HG02938 (cell line): Measurements from ENCODE around the gene OR4D11.
"Not testable (repeated sequence)": the region's sequence is repeated elsewhere in the genome, so short reads cannot be mapped to it uniquely, and the experiment has no call there.

Experiments used
- ATAC-seq: cut with Tn5 transposase; IDR thresholded peaks from one replicate; pipeline ENCODE4 v1.9.1; 2021; ENCODE audit warnings: mild to moderate bottlenecking, moderate library complexity; ENCODE audit not compliant: unreplicated experiment

Gene OR4D11

DNA sequence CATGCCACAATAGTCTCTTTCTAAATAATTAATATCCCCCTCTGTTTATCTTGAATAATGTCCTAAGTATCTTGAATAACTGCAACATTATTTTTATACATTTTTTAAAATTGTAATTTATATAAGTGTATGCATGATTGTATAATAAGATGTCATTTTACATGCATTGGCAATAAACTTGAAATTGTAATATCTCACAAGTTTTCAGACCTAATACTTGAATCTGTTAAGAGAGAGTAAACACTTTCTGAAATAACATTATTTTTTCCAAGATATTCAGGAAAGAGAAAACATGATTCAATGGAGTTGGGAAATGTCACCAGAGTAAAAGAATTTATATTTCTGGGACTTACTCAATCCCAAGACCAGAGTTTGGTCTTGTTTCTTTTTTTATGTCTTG lies at the start of gene OR4D11:
Gene OR4D11 (plus strand): TSS at position 301 of the 400 bp plus-strand sequence. CDS start 0 bp downstream, at position 301.
- no peak for ATAC-seq

DNA sequence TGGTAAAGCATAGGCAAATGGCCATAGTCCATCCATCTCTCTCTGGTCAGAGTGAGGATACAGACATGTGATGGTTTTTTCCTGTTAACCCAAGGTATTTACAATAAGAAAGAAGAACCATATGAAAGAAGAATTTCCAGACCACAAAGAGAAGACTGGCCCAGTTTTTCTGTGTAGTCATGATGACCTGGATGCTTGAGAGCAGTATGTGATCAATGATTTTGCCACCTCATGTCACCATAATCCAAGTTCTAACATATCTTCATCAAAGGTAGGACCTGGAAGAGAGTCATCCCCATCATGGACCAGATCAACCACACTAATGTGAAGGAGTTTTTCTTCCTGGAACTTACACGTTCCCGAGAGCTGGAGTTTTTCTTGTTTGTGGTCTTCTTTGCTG lies 46.7 kb upstream of the OR4D11 start, which contains the start of gene OR4D6:
Gene OR4D6 (plus strand): TSS at position 301 of the 400 bp plus-strand sequence. CDS start 0 bp downstream, at position 301.
- no peak for ATAC-seq

DNA sequence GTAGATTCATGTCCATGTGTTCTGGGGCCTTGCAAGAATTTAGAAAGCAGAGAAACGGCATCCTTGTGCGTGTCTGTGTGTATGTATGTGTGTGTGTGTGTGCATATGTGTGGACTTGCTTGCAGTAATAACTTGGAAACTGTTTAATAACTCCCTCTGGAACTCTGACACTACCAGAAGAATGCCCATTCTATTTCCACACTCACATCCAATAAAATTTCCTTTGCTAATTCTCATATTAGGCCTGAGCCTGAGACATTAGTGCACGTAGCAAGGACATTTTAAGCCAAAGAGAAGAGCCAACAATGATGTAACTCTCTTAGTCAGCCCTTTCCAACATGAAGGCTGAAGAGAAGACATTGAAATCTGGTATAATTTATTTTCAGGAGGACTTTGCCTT lies 43.5 kb upstream of the OR4D11 start:
- ATAC-seq = no peak

DNA sequence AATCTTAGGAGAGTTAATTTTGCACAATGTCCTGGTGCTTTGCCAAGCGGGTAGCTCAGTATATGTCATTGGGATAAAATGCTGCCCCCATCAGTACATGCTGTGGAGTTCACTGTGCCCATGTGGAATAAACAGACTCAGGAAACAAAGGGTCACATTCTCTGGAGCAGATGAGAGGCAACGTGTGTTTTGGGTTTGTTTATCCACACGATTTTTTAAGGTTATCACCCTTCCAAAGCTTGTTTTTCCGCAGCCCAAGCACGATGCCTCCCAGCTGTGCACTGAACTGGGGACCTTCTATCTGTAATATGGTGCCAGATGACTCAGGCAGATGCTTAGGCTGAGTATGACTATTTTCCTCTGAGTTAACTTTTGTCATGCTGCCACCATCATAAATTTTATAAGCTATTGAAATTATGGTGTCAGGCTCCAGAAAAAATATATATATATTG lies 40.2 kb upstream of the OR4D11 start:
- no peak for ATAC-seq

DNA sequence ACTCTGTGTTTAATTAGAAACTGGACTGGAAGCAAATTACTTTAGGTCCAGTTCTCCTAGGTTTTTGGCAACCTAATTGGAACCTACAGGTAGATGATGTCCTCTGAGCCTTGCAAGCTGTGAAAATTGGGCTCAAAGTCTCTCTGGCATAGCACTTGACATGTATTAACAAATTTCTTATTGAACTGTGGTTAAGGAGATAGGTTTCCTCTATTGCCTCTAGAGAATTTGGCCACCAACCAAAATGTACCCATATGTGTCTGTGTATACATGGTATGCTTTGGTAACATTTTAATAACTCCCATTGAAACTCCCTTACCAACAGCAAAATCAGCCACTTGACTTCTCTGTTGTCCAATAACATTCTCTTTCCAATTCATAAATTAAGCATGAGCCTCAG lies 30.4 kb upstream of the OR4D11 start, which contains the start of gene OR4D10:
Gene OR4D10 (plus strand): TSS at position 301 of the 400 bp plus-strand sequence. CDS start 4,115 bp downstream, outside the sequence.
- no peak for ATAC-seq

DNA sequence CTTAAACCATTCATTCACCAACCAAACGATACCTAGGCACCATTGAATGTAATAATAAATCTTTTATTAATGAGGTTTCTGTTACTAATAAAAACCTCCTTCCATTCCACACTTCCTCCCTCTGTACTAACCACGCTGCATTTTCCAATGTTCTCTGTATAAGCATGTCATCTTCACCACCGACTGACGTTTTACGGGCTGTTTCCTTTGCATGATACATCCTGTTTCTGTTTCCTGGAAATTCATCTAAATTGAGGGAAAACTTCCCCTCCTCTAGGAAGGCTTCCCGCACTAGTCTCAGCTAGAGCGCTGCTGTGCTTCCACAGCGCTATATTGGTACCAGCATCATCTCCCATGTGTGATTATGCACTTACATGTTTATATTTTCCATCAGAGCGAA lies 28.2 kb upstream of the OR4D11 start:
- ATAC-seq = no peak

DNA sequence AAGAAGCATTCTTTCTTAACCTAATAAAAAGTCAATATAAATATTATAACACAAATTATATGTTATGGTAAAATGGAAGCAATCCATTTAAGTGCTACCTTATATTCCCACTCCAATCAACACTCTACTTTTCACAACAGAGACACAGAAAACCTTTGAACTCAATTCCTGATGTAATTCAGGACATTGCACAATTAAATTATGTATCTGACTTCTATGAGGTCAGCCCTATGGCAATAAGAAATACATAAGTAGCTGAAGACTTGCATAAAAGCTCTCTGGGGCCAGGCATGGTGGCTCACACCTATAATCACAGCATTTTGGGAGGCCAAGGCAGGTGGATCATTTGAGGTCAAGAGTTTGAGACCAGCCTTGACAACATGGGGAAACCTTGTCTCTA lies 23.5 kb upstream of the OR4D11 start:
- no peak for ATAC-seq

DNA sequence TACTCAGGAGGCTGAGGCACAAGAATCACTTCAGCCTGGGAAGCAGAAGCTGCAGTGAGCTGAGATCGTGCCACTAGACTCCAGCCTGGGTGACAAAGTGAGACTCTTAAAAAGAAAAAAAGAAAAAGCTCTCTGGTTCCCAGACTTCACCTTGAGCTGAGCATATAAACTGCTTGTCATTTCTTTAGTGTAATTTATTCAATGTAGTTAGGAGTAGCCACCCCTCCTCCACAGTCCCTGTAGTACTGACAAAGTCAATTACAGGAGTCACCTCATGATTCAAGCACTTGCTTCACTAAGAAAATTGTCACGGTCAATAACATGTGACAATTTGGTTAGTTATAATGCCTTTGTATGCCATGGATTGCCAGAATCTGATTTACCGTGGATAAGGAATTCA lies 23.0 kb upstream of the OR4D11 start:
- no peak for ATAC-seq

DNA sequence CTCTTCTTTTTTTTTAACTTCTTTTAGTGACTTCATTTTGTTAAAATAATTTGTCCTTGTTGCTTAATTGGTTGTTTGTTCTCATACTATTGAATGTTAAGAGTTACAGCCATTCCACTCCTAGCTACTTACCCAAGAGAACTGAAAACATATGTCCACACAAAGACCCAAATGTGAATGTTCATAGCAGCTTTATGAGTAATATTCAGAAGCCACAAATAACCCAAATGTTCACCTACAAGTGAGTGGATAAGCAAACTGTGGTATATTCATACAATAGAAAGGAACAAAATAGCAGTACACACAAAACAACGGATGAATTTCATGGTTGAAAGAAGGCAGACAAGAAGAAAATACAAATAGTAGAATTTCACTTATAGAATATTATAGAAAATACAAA lies 1.4 kb upstream of the OR4D11 start:
- ATAC-seq = no peak

DNA sequence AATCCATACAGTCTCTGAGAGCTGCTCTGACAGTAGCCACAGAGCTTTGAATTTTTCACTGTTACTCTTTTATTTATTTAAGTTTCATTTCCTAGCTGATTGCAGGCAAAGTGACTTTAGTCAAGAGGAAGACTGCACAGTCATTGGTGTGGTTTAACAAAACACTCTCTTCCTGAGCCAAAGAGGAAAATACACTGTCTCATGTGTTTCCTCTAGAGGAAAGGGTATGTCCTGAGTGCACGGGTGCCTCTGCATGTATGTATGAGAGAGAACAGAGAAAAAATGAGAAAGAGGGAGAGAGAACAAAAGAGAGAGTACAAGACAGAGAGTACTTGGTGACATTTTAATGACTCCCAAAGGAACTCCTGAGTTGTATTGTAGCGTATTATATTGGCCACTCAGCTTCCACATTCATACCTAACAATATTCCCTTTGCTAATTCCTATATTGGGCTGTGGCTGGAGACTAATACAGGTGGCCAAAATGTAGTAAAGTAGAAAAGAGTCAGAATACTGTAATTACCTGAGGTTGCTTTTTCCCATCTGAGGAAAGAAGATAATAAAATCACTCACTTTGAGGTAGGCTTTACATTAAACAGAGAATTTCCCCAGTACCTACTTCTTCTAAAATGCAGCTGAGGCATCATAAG lies 7.7 kb downstream of the OR4D11 start, which contains the start of gene OR4D9:
Gene OR4D9 (plus strand): TSS at position 599 of the 649 bp plus-strand sequence. CDS start 3,374 bp downstream, outside the sequence.
- ATAC-seq = no peak

DNA sequence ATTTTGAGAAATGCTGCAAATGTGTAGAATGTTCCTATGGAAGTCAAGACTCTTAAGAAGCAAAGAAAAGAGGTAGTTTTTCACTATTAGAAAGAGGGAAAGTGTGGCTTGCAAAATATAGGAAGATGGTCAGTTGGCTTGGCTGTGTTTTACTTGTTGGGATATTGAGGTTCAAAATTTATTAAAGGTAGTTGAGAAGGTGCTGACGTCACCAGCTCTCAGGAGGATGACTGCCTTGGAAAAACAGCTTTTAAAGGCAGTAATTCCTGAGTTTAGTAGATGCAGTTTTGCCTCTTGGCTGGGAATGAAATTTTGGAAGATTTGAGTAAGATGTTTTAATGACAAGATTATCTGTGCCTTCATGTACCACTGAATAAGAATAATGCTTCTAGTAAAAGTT lies 8.3 kb downstream of the OR4D11 start:
- ATAC-seq = no peak

DNA sequence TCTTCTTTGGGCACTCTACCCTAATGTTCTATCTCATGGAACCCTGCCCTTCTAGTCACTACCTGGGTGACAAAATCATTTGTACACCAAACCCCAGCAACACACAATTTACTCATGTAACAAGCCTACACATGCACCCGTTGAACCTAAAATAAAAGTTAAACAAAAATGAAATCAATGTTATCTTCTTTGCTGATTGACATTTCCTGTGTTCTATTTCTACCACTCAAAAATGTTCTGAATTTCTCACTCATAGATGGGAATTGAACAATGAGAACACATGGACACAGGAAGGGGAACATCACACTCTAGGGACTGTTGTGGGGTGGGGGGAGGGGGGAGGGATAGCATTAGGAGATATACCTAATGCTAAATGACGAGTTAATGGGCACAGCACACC lies 16.8 kb downstream of the OR4D11 start:
- ATAC-seq = not testable (repeated sequence)

DNA sequence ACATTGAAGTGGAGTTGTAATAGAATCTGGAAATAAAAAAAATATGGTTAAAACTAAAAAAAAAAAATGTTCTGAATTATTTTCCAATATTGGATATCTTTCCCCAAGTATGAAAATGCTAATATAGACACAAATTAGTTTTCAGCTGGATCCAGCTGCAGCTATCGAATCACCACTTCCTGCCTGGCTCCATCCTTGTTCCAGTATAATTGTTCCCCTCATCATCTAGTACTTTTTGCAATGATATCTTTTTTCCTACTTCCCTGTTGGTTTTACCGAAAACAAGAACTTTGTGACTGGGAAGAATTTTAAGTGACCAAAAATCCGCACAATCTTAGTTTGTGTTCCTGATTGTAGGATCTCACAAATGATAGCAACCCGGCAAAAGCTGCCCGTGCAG lies 17.4 kb downstream of the OR4D11 start:
- ATAC-seq = no peak

DNA sequence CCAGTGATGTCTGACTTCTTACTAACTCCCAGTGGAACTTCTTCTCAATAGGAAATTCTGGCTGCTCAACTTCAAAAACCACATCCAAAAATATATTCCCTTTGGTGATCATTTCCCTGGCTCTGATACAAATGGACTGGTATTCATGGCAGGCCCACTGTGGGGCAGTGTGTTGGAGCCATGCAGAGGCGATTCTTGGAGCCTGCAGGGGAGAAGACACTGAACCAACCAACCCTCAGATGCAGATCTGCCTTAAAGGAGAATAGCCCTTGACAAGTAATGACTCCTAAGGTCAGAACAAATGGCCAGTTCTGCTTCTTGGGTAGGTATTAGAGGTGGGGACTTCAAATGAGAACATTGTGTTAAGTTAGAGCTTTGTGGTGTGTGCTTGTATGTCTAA lies 20.2 kb downstream of the OR4D11 start:
- no peak for ATAC-seq

DNA sequence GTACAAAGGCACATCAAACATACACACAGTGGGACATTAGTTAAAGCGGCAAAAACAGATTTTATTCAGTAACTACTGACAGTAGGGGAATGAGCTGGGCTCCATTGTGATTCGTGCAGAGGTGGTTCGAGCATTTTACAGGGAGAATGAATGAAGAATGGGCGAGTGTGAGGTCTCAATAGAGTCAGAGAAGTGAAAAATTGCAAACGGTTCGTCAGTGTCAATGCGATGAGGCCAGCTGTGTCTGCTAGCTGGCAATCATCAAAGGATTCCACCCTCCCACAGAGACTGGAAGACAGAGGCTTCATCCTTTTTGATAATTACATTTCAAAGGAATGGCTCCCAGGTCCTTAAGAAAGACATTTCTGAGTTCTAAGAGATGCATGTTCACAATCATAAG lies 25.3 kb downstream of the OR4D11 start:
- ATAC-seq = no peak

DNA sequence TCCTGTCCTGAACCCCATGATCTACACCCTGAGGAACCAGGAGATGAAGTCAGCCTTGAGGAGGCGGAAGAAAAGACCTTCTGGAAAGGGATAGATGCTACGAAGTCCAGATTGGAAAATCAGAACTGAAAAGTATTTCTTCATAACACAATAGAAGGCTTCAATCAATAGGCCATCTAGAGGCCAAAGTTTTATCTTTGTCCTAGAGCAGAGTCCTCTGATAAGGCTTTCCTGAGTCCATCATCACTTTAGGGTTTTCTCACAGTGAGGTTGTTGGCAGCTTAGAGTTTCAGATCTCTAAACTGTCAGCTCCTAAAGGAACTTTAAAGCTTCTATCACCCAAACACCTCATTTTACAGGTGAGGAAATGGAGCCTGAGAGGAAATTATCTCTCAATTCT lies 29.2 kb downstream of the OR4D11 start:
- no peak for ATAC-seq

DNA sequence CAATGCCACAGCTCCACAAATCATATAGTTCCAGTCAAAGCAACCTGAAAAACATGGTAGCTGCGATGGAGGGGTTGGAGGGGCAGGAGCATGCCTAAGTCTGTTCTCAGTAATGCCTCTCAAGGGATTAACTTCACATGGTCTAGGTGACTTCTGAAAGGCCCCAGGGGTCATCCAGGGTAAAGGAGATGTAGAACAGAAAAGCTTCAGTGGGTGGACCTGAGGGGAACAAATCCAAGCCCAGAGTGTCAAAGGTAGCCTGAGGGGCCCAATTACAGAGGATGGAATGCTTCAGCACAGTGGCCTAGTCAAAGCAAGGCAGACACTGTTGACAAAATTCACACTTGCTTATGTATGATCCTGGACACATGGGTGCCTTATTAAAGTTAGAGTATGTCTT lies 31.3 kb downstream of the OR4D11 start:
- ATAC-seq = no peak

DNA sequence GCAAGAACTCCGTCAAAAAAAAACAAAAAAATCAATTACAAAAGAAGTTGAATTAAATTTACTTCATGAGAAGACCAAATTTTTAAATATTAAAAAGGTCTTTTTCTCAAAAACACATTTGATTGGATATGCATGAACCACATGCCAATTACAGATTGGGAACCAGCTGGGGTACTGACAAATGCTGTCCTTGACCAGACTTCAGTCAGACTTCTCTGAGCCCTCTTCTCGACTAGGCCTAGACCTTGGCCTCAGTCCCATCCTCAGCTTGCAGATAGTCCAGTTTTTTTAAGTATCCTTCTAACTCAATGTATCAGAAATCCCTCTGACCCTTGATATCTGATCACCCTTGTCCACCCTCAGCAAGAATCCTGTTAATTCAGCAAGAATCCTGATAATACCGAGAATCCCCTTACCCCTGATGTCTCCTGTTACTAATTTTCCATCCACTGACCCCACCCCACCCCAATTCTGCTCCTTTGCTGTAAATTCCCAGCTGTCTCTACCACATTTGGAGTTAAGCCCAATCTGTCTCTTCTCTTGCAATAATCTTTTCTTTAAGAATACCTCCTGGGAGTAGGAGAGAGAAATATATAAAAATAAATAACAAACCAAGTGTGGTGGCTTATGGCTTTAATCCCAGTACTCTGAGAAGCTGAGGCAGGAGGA lies 38.9 kb downstream of the OR4D11 start:
- ATAC-seq = no peak

DNA sequence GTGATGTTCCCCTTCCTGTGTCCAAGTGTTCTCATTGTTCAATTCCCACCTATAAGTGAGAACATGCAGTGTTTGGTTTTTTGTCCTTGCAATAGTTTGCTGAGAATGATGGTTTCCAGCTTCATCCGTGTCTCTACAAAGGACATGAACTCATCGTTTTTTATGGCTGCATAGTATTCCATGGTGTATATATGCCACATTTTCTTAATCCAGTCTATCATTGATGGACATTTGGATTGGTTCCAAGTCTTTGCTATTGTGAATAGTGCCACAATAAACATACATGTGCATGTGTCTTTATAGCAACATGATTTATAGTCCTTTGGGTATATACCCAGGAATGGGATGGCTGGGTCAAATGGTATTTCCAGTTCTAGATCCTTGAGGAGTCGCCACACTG lies 40.3 kb downstream of the OR4D11 start:
- ATAC-seq = not testable (repeated sequence)

DNA sequence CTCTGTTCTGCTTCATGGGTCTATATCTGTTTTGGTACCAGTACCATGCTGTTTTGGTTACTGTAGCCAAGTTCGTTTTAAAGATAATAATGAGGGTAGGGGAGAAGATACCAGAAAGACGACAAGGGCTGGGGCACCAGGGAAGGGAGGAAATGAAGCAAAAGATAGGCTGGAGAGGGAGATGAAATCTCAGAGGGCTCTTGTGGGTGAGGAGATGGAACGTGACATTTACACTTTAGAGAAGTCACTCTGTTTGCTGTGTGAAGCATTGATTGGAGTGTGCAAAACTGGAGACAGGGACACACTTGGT lies 41.4 kb downstream of the OR4D11 start:
- no peak for ATAC-seq

DNA sequence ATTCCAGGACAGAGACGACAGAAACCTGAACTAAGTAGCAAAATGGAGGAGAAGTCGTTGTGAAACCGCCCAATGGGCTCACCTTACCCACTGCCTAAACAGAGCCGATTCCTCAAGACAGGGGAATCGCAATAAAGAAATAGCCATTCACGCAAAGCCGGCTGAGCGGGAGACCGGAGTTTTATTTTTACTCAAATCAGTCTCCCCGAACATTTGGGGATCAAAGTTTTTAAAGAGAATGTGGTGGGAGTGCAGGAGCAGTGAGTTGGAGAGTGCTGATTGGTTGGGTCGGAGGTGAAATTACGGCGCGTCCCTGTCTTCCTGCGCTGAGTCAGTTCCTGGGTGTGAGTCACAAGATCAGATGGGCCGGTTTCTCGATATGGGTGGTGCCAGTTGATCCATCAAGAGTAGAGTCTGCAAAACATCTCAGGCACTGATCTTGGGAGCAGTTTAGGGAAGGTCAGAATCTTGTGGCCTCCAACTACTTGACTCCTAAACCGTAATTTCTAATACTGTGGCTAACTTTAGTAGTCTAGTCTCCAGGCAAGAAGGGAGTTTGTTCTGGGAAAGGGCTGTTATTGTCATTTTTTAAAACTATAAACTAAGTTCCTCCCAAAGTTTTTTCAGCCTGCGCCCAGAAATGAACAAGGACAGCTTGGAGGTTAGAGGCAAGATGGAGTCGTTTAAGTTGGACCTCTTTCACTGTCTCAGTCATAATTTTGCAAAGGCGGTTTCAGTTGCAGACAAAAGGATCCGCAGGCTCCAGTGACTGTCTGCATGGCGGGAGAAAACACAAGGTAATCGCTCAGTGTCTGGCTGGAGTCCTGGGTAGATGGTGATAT lies 42.0 kb downstream of the OR4D11 start:
- no peak for ATAC-seq
